HUES6 (cell line): ENCODE data around the gene KRTAP2-1.
"Not testable (repeated sequence)": the region's sequence is repeated elsewhere in the genome, so short reads cannot be mapped to it uniquely, and the experiment has no call there.

ENCODE experiments used
- H3K27ac ChIP-seq: 2 replicates; pipeline ENCODE4 v1.7.0; 2013; ENCODE audit warnings: low read depth, mild to moderate bottlenecking, low read length, inconsistent platforms
- H3K27me3 ChIP-seq: 2 replicates; pipeline ENCODE4 v1.6.1; 2013; ENCODE audit warnings: low read length; ENCODE audit not compliant: control insufficient read depth, insufficient read depth
- H3K36me3 ChIP-seq: 2 replicates; pipeline ENCODE4 v1.6.1; 2013; ENCODE audit warnings: low read length; ENCODE audit not compliant: control insufficient read depth, insufficient read depth
- H3K4me1 ChIP-seq: 2 replicates; pipeline ENCODE4 v1.6.1; 2013; ENCODE audit warnings: low read length; ENCODE audit not compliant: control insufficient read depth, insufficient read depth
- H3K4me3 ChIP-seq: 2 replicates; pipeline ENCODE4 v1.5.1; 2013; ENCODE audit warnings: low read depth, low read length
- H3K9ac ChIP-seq: one replicate; pipeline ENCODE4 v1.6.1; 2013; ENCODE audit warnings: mild to moderate bottlenecking, low read length
- H3K9me3 ChIP-seq: 2 replicates; pipeline ENCODE4 v1.6.1; 2013; ENCODE audit warnings: low read depth, low read length; ENCODE audit not compliant: control insufficient read depth, insufficient read depth

The KRTAP2-1 gene

DNA sequence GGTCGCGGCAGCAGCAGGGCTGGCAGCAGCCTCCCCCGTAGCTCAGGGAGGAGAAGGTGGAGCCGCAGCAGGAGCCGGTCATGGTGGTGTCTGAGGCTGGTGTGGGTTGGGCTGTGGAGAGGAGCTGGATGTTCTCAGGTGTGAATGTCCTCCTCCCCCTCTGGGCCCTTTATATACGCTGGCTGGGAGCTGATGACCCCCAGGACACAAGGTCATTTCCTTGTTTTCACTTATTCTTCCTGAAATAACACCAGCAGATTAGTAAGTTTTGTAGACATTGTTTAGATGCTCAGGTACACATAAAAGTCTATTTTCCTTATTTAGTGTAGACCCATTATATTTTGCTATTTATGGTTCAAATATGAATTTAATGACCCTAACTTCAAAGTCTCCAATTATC, 8.0 kb upstream of the KRTAP2-1 start, which contains the start of gene KRTAP2-2:
KRTAP2-2 (minus strand) TSS at position 101 of the 400 bp plus-strand sequence; CDS start at position 82, 19 bp downstream.
- not testable (repeated sequence) for H3K4me3 ChIP-seq, H3K9ac ChIP-seq, H3K4me1 ChIP-seq, H3K9me3 ChIP-seq, H3K36me3 ChIP-seq, H3K27ac ChIP-seq, H3K27me3 ChIP-seq

DNA sequence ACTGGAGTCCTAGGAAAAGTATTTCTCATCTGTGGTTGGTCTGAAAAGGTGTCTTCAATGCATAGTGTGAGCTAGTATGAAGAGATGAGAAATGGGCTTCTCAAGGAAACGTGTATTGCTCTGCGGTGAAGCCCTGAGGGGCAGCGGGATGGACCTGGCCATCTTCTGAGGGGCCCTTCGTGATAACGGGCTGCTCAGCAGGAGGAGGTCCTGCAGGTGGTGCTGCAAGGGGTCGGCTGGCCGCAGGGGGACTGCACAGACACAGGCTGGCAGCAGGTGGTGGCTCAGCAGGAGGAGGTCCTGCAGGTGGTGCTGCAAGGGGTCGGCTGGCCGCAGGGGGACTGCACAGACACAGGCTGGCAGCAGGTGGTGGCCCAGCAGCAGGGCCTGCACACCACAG, 7.4 kb upstream of the KRTAP2-1 start:
- not testable (repeated sequence) for H3K27me3 ChIP-seq, H3K27ac ChIP-seq, H3K4me1 ChIP-seq, H3K9ac ChIP-seq, H3K9me3 ChIP-seq, H3K36me3 ChIP-seq, H3K4me3 ChIP-seq

DNA sequence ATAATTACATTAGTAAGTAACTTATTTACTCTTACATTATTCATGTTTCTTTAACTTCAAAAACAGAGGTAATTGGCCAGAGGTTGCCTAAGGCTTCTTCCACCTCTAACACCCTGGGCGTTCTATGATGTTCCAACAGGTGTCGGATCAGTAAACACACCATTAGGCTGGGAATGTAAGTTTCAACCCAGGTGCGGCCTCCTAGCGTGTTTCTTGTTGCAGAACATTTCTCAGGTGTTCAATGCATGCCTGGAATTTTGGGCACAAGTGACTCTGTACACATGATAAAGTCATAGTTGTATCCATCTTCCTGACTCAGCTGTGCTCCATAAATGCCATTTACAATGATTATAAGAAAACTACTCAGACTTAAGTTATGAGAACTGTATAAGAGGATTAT, 6.9 kb upstream of the KRTAP2-1 start:
- Histone ChIP-seq H3K36me3 (no peaks in the 10 kb centered on the region), H3K9ac (no peak overlapping the region), H3K4me3 (no peak overlapping the region), H3K27me3 (no peaks in the 10 kb centered on the region), H3K27ac (no peak overlapping the region), H3K4me1 (no peaks in the 10 kb centered on the region; the same call in 1 of the 2 replicates), H3K9me3 (no peaks in the 10 kb centered on the region; the same call in 1 of the 2 replicates)

DNA sequence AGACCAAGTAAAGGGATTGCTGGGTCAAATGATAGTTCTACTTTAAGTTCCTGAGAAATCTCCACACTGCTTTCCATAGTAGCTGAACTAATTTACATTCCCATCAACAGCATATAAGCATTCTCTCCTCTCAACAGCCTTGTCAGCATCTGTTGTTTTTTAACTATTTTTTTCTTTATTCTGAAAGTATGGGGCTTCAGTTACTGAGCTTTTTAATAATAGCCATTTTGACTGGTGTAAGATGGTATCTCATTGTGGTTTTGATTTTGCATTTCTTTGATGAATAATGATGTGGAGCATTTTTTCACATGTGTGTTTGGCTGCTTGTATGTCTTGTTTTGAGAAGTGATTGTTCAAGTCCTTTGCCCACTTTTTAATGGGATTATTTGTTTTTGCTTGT, 5.5 kb upstream of the KRTAP2-1 start:
- H3K27me3 ChIP-seq = no peaks in the 10 kb centered on the region
- H3K4me3 ChIP-seq = no peak overlapping the region
- H3K27ac ChIP-seq = no peak overlapping the region
- no peak overlapping the region for H3K9ac ChIP-seq
- no peaks in the 10 kb centered on the region; the same call in 1 of the 2 replicates for H3K9me3 ChIP-seq
- peaks cover 2% of the 10 kb centered on the region for H3K4me1 ChIP-seq
- no peaks in the 10 kb centered on the region for H3K36me3 ChIP-seq

DNA sequence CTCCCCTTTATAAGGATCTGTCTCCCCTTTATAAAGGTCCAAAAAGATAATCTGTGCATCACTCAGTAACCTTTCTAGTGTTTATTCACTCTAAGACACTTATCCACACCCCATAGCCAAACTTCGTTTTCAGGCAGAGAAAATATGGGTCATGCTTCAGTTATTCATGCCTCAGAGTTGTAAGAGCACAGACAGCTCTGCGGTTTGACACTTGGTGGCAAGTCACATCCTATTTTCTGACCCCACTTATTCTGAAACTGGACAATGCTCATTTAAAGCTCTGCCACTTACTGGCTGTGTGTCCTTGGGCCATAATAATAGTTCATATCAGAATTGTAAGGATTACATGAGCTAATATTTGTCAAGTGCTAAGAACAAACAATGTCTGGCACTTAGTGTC, 2.0 kb upstream of the KRTAP2-1 start:
- no peaks in the 10 kb centered on the region for H3K27me3 ChIP-seq
- H3K27ac ChIP-seq = no peak overlapping the region
- peaks cover 2% of the 10 kb centered on the region for H3K4me1 ChIP-seq
- H3K4me3 ChIP-seq = no peak overlapping the region
- H3K9ac ChIP-seq = no peak overlapping the region
- no peaks in the 10 kb centered on the region for H3K9me3 ChIP-seq
- H3K36me3 ChIP-seq = no peaks in the 10 kb centered on the region

DNA sequence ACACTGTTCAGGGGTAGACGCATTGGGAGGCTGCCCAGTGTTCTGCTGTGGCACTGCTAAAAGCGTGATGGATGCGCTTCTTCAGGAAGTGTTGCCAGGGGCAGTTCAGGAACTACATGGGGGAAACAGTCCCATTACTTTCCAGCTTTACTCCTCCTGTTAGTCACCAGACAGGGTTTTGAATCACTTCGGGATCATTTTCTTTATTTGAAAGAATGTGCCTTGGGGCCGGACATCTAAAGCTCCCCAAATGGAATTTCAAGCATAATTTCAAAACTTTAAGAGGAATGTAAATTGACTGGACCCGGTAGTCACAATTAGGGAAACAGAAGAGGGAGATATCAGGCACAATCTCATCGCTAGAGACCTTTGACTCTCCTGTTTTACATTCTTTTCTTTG, 1.3 kb upstream of the KRTAP2-1 start:
- H3K4me3 ChIP-seq = no peak overlapping the region

DNA sequence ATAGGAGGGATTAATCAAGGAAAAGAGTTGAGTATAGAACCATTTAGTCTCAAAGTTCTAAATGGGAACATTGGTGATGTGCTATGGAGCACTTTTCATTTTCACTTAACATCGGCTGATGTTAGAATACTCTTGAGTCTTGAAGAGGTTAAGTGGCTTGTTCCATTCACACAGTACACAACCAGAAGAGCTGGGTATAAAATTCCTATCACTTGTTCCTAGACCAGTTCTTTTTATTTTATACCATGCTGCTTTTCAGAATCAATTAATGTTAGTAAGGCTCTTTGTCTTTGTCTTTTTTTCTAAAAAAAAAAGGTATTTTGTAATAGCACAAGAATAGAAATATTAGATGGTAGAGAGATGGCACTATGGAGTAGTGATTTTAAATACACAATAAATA, 4.2 kb downstream of the KRTAP2-1 start:
- H3K4me1 ChIP-seq = peaks cover 13% of the 10 kb centered on the region; the same call in 1 of the 2 replicates
- H3K9ac ChIP-seq = no peak overlapping the region
- H3K36me3 ChIP-seq = no peaks in the 10 kb centered on the region
- no peak overlapping the region for H3K4me3 ChIP-seq
- H3K27ac ChIP-seq = no peak overlapping the region
- H3K27me3 ChIP-seq = no peaks in the 10 kb centered on the region
- H3K9me3 ChIP-seq = no peaks in the 10 kb centered on the region

More for the DNA sequence above, 1.3 kb upstream of the KRTAP2-1 start:
- Histone ChIP-seq H3K9ac (no peak overlapping the region), H3K36me3 (no peaks in the 10 kb centered on the region), H3K9me3 (no peaks in the 10 kb centered on the region), H3K27ac (no peak overlapping the region), H3K4me1 (peaks cover 2% of the 10 kb centered on the region), H3K27me3 (no peaks in the 10 kb centered on the region)

DNA sequence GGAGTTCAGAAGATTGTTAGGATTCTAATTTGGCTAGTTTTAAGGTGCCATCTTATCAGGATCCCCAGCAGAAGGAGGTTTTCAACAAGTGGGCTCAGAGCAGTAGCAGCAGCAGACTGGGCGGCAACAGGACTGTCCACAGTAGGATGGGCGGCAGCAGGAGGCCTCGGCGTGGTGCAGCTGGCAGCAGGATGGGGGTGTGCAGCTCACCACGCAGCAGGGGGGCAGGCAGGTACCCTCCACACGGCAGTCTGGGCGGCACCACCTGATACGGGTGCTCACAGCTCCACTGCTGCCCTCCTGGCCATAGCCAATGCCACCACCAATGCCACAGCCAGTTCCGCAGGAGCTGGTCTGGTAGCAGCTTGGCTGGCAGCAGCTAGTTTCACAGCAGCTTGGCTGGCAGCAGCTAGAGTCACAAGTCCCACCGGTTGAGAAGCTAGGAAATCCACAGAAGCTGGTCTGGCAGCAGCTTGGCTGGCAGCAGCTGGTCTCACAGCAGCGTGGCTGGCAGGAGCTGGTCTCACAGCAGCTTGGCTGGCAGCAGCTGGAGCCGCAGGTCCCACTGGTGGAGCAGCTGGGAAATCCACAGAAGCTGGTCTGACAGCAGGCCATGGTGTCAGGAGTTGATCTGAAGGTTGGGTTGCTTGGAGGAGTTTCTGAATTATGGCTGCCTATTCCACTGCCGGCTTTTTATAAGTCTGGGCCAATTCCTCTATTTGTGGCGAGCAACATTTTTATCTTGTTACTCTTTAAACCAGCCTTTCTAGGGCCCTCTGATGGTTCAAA, 6.1 kb downstream of the KRTAP2-1 start, which contains the start of gene KRTAP1-1:
KRTAP1-1 (minus strand) TSS at position 668 of the 789 bp plus-strand sequence; CDS start at position 615, 53 bp downstream.
- H3K4me3 ChIP-seq, H3K27ac ChIP-seq, H3K9me3 ChIP-seq, H3K27me3 ChIP-seq, H3K36me3 ChIP-seq, H3K9ac ChIP-seq: not testable (repeated sequence)
- peaks cover 23% of the 10 kb centered on the region; the same call in 1 of the 2 replicates for H3K4me1 ChIP-seq

DNA sequence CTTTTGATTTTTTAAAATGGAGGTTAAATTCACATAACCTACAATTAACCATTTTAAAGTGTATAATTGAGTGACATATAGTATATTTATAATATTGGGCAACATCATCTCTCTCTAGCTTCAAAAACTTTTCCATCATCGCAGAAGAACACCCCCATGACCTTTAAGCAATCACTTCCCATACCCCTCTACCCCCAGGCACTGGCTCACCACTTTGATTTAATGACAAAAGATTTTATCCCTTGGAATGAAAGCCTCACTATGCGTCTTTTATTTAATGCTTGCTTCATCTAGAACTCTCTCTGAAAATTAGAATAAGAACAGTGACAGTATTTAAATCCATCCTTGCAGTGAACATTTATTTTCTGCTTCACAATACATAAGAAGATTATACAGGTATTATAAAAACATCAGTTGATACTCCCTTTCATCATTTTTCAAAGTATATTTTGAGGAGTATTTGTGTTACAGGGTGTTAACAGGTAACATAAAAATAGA, 9.2 kb downstream of the KRTAP2-1 start:
- Histone ChIP-seq H3K27ac (no peak overlapping the region), H3K4me3 (no peak overlapping the region), H3K36me3 (no peaks in the 10 kb centered on the region), H3K27me3 (no peaks in the 10 kb centered on the region), H3K4me1 (peaks cover 23% of the 10 kb centered on the region; the same call in 1 of the 2 replicates), H3K9ac (no peak overlapping the region), H3K9me3 (no peaks in the 10 kb centered on the region)

DNA sequence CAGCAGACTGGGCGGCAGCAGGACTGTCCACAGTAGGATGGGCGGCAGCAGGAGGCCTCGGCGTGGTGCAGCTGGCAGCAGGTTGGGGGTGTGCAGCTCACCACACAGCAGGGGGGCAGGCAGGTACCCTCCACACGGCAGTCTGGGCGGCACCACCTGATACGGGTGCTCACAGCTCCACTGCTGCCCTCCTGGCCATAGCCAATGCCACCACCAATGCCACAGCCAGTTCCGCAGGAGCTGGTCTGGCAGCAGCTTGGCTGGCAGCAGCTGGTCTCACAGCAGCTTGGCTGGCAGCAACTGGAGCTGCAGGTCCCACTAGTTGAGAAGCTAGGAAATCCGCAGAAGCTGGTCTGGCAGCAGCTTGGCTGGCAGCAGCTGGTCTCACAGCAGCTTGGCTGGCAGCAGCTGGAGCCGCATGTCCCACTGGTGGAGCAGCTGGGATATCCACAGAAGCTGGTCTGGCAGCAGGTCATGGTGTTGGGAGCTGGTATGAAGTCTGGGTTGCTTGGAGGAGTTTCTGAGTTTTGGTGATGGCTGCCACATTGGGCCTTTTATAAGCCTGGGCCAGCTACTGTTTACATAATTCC, 12.7 kb downstream of the KRTAP2-1 start, which contains the start of gene KRTAP1-3:
KRTAP1-3 (minus strand) TSS at position 529 of the 590 bp plus-strand sequence; CDS start at position 476, 53 bp downstream.
- not testable (repeated sequence) for H3K4me3 ChIP-seq, H3K9ac ChIP-seq, H3K27ac ChIP-seq, H3K36me3 ChIP-seq, H3K27me3 ChIP-seq, H3K9me3 ChIP-seq
- peaks cover 23% of the 10 kb centered on the region; the same call in 1 of the 2 replicates for H3K4me1 ChIP-seq

DNA sequence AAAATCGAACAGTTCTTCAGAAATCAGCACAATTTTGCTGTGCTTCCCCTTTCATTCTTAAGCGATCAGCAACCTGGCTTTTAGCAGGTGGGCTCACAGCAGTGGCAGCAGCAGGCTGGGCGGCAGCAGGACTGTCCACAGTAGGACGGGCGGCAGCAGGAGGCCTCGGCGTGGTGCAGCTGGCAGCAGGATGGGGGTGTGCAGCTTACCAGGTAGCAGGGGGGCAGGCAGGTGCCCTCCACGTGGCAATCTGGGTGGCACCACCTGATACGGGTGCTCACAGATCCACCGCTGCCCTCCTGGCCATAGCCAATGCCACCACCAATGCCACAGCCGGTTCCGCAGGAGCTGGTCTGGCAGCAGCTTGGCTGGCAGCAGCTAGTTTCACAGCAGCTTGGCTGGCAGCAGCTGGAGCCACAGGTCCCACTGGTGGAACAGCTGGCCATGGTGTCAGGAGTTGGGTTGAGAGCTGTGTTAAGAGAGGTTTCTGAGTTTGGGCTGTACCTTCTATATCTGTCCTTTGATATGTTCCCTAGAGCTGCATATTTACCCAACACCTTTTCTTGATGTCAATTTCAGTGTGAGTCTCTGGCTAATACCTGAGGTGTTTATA, 17.4 kb downstream of the KRTAP2-1 start, which contains the start of gene KRTAP1-4:
KRTAP1-4 (minus strand) TSS at position 563 of the 613 bp plus-strand sequence; CDS start at position 446, 117 bp downstream.
- H3K27me3 ChIP-seq = no peaks in the 10 kb centered on the region
- H3K9me3 ChIP-seq = no peaks in the 10 kb centered on the region
- H3K4me3 ChIP-seq = no peak within 1 kb of the TSS
- H3K36me3 ChIP-seq = no peaks in the 10 kb centered on the region
- no peak within 1 kb of the TSS for H3K27ac ChIP-seq
- no peaks in the 10 kb centered on the region for H3K4me1 ChIP-seq
- H3K9ac ChIP-seq = no peak within 1 kb of the TSS
